K562 (cell line): Measurements from ENCODE around the gene RAE1. TPM values are rescaled to one million over a fixed set of nuclear protein-coding genes. Genes with fewer than 3 reads are reported as not detected.

Experiments used
- BCL6 ChIP-seq: fragments of 250-450 bp; sonication (Bioruptor Pico); IDR thresholded peaks from 2 replicates; pipeline ENCODE4 v1.4.0; 2020
- HIVEP1 ChIP-seq: fragments of 250-450 bp; sonication (Bioruptor Pico); IDR thresholded peaks from 2 replicates; pipeline ENCODE4 v1.4.0; 2020; ENCODE audit warnings: mild to moderate bottlenecking
- LCOR ChIP-seq: sonication (generic); formaldehyde crosslinking; IDR thresholded peaks from 2 replicates; pipeline ENCODE4 v1.8.0; 2022; ENCODE audit warnings: mild to moderate bottlenecking, missing genetic modification reagents
- MAFK ChIP-seq: IDR thresholded peaks from 2 replicates; pipeline ENCODE4 v1.6.1; 2011; ENCODE audit warnings: low read length, improper control_type of control experiment
- MCM5 ChIP-seq: fragments of 450-650 bp; IDR thresholded peaks from 2 replicates; pipeline ENCODE4 v1.6.1; 2016; ENCODE audit warnings: low read depth
- MYC ChIP-seq, 2 experiments: fragments of 250-450 bp in 1 of 2; sonication (Bioruptor Pico) in 1 of 2; IDR thresholded peaks; 2 replicates each; pipeline versions ENCODE4 v1.5.1 to v1.6.1; 2012 to 2021; ENCODE audit warnings: low read depth in 2 of 2, borderline replicate concordance in 1 of 2, improper control_type of control experiment in 1 of 2, low read length in 1 of 2, mild to moderate bottlenecking in 1 of 2, moderate library complexity in 1 of 2
- PRMT5 ChIP-seq: sonication (generic); formaldehyde crosslinking; IDR thresholded peaks from 2 replicates; pipeline ENCODE4 v1.5.0; 2020; ENCODE audit warnings: missing genetic modification reagents
- RBM14 ChIP-seq: fragments of 200-400 bp; formaldehyde crosslinking; IDR thresholded peaks from 2 replicates; pipeline ENCODE4 v1.6.1; 2018; ENCODE audit warnings: low read depth, mild to moderate bottlenecking, low read length, moderate library complexity, borderline replicate concordance; ENCODE audit not compliant: insufficient read depth
- TCFL5 ChIP-seq: fragments of 250-450 bp; sonication (Bioruptor Pico); conservative IDR thresholded peaks from 2 replicates; pipeline ENCODE4 v1.6.1; 2021; ENCODE audit warnings: mild to moderate bottlenecking, moderate library complexity, matching md5 sums
- polyA plus RNA-seq, 8 experiments: library from polyadenylated mRNA; depleted of rRNA in 4 of 8; stranded (reverse) in 5 of 8; unstranded in 3 of 8; fragments of >200 nt; fragmentation: Nextera tagmentation in 2 of 8; fragmentation: Illumina TruSeq in 1 of 8; extraction: Ambion mirVana in 2 of 8; extraction: Trizol in 1 of 8; gene quantifications; 2 replicates each; pipeline versions ENCODE4 v1.2.1 to v1.2.3, GENCODE V29; 2011 to 2014; ENCODE audit warnings: inconsistent platforms in 1 of 8, missing spikeins in 1 of 8
- total RNA-seq, 7 experiments: library from RNA; depleted of rRNA in 6 of 7; stranded (reverse); fragments of >200 nt in 6 of 7; fragmentation: Illumina TruSeq in 2 of 7; extraction: Trizol in 2 of 7; gene quantifications; 2 replicates each; pipeline versions ENCODE4 v1.2.1 to v1.2.3, GENCODE V29; 2011 to 2021; ENCODE audit warnings: low replicate concordance in 1 of 7
- TF ChIP-seq, protein P1 (sequence below), 2 experiments: IDR thresholded peaks; 2 replicates each; pipeline ENCODE4 v1.6.1; 2012; ENCODE audit warnings: improper control_type of control experiment in 2 of 2, low read depth in 2 of 2, low read length in 2 of 2, borderline replicate concordance in 1 of 2
- TF ChIP-seq, protein P2 (sequence below): sonication (generic); formaldehyde crosslinking; IDR thresholded peaks from 2 replicates; pipeline ENCODE4 v1.8.1; 2023; ENCODE audit warnings: missing genetic modification reagents, mild to moderate bottlenecking, borderline replicate concordance

The RAE1 gene
- total and polyA plus RNA-seq, 9 of the 15 experiments (the other 6 are each of a cell fraction or from before 2014, with no cell fraction given): 33.7 to 248 (median 77.7) TPM

DNA sequence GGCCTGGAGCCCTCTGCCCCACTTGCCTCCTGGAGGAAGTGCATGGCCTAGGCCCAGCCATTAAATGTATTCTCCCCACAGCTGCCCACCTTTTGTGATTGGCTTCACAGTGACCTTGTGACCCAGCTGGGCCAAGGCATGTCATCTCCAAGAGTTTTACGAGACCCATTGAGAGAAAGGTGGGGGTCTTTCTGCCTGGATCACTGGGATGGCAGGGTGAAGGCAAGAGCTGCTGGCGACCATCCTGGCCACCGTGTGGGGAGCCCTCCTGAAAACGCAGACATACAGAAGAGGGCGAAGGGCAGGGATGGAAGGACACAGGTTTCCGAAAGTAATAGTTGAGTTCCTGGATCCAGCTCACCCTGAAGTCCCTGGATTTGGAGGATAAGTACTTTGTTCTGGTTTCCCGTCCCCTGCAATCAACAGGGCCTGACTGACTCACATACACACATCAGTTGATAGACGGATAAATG is 33.7 kb upstream of the RAE1 start (continued):
- TF ChIP-seq, protein P1, sequence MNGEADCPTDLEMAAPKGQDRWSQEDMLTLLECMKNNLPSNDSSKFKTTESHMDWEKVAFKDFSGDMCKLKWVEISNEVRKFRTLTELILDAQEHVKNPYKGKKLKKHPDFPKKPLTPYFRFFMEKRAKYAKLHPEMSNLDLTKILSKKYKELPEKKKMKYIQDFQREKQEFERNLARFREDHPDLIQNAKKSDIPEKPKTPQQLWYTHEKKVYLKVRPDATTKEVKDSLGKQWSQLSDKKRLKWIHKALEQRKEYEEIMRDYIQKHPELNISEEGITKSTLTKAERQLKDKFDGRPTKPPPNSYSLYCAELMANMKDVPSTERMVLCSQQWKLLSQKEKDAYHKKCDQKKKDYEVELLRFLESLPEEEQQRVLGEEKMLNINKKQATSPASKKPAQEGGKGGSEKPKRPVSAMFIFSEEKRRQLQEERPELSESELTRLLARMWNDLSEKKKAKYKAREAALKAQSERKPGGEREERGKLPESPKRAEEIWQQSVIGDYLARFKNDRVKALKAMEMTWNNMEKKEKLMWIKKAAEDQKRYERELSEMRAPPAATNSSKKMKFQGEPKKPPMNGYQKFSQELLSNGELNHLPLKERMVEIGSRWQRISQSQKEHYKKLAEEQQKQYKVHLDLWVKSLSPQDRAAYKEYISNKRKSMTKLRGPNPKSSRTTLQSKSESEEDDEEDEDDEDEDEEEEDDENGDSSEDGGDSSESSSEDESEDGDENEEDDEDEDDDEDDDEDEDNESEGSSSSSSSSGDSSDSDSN (IDR thresholded peaks at IDR 0.05; ENCODE audit: borderline replicate concordance in 1 of 2, low read depth in 2 of 2, low read length in 2 of 2): no peak
- TF ChIP-seq MAFK (no peak), BCL6 (no peak), LCOR (no peak), MYC (IDR thresholded peaks at IDR 0.05; ENCODE audit: low read depth, low read length) (no peak), MYC (CRISPR knock-in tag; IDR thresholded peaks at IDR 0.05; ENCODE audit: borderline replicate concordance, low read depth) (no peak), TCFL5 (CRISPR knock-in tag) (no peak), PRMT5 (no peak), RBM14 (no peak), HIVEP1 (CRISPR knock-in tag) (no peak), MCM5 (no peak)
- TF ChIP-seq, protein P2, sequence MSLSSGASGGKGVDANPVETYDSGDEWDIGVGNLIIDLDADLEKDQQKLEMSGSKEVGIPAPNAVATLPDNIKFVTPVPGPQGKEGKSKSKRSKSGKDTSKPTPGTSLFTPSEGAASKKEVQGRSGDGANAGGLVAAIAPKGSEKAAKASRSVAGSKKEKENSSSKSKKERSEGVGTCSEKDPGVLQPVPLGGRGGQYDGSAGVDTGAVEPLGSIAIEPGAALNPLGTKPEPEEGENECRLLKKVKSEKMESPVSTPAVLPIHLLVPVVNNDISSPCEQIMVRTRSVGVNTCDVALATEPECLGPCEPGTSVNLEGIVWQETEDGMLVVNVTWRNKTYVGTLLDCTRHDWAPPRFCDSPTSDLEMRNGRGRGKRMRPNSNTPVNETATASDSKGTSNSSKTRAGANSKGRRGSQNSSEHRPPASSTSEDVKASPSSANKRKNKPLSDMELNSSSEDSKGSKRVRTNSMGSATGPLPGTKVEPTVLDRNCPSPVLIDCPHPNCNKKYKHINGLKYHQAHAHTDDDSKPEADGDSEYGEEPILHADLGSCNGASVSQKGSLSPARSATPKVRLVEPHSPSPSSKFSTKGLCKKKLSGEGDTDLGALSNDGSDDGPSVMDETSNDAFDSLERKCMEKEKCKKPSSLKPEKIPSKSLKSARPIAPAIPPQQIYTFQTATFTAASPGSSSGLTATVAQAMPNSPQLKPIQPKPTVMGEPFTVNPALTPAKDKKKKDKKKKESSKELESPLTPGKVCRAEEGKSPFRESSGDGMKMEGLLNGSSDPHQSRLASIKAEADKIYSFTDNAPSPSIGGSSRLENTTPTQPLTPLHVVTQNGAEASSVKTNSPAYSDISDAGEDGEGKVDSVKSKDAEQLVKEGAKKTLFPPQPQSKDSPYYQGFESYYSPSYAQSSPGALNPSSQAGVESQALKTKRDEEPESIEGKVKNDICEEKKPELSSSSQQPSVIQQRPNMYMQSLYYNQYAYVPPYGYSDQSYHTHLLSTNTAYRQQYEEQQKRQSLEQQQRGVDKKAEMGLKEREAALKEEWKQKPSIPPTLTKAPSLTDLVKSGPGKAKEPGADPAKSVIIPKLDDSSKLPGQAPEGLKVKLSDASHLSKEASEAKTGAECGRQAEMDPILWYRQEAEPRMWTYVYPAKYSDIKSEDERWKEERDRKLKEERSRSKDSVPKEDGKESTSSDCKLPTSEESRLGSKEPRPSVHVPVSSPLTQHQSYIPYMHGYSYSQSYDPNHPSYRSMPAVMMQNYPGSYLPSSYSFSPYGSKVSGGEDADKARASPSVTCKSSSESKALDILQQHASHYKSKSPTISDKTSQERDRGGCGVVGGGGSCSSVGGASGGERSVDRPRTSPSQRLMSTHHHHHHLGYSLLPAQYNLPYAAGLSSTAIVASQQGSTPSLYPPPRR (CRISPR knock-in tag): no peak
